ENCODE results near the gene ANXA6.

The ANXA6 gene

DNA sequence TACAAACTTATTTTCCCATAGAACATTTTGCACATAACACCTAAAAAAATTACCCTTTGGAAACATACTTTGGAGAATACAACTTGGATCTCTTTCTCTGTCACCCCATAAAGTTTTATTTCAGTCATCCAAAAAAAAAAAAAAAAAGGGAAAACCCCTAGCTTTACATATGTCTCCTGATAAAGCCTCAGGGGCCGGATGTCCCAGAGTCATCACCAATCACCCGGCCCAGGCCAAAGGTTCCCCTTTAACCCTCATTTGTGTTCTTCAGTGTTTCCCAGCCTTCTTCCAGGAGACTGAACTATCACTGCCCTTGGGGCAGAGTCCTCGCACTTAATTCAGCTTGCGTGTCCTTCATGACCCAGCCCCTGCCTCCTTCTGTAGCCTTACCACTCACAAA lies 28.8 kb downstream of the ANXA6 start:
- DNase-seq (ENCODE audit: low read depth) = no peak

GRCh38 chr5:151127926-151128325 lies 29.7 kb downstream of the ANXA6 start:
- no peak for DNase-seq (ENCODE audit: low read depth)

DNA sequence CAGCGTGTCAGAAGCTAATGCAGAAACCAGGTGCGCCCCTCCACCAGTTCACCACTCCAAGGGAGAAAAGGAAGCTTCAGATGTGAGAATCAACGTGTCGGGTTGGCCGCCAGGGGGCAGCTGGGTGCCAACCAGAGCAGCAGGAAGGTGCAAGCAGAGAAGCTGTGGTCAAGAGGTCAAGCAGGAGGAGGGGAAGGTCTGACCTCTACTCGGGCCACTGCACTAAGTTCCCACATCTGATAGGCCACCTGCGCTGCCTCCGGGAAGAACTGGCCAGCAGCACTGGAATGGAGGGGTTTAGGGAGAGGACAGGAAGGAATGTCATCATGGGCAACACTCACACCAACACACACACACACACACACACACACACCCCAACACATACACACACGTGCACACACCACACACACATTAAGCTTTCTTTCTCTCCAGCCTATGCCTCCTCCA lies 31.4 kb downstream of the ANXA6 start:
- peak; percentile 44 for DNase-seq (ENCODE audit: low read depth)

- no peak for DNase-seq (ENCODE audit: low read depth)
Observed at GRCh38 chr5:151125421-151125820, 32.2 kb downstream of the ANXA6 start.

DNA sequence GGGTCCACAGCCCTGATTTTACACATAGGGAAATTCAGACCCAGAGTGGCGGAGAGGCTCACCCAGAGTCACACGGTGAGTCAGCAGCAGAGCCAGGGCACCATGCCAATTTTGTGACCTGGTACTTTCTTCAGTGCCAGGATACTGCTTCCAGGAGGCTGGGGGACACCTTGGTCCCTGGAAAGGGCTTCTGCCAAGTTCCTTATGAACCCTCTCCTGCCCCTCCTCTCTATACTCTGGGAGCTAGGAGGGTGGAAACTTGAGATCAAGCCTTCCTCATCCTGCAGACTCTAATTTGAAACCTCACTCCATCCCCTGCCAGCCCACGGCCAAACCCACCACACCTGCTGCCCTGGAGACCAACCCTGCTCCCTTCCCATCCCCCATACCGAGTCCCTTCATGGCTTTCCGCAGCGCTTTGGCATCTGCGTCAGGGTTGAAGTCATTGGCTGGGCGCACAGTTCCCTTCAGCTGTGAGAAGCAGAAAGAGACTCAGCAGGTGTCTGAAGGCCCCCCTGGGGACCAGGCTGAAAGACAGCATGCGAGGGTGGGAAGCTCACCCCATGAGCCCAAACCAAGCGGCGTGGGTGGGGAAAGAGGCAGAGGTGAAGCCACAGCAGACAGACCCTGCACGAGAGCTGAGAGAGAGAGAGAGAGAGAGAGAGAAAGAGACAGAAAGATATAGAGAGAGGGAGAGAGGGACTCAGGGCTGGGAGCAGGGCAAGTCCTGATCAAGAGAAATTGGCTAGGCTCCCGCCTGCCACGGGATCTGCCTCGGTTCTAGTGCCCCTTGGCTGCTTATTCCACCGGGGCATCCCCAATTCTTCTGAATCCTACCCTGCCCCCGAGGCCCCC lies 33.5 kb downstream of the ANXA6 start:
- DNase-seq (ENCODE audit: low read depth) = no peak

GRCh38 chr5:151122828-151123227 lies 34.8 kb downstream of the ANXA6 start:
- DNase-seq (ENCODE audit: low read depth) = no peak

GRCh38 chr5:151121665-151122064 lies 35.9 kb downstream of the ANXA6 start:
- DNase-seq (ENCODE audit: low read depth) = no peak

DNA sequence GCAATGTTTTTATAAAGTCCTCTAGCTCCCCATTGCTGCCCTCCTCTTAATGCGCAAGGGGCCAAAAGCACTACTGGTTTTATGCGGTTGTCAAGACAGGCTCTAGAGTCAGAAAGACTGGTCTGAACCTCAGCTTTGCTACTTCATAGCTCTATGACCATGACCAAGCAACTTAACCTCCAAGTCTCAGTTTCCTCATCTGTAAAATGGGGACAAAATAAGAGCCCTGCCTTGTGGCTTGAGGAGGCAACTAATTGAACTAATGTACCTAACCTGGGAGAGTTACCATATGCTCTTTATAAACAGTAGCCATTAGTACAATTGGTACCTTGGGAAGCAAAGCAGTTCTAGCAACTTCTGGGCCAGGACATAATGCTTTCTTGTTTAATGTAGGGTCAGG lies 36.5 kb downstream of the ANXA6 start:
- DNase-seq (ENCODE audit: low read depth) = no peak

GRCh38 chr5:151118913-151119575 lies 38.5 kb downstream of the ANXA6 start:
- DNase-seq (ENCODE audit: low read depth) = no peak

DNA sequence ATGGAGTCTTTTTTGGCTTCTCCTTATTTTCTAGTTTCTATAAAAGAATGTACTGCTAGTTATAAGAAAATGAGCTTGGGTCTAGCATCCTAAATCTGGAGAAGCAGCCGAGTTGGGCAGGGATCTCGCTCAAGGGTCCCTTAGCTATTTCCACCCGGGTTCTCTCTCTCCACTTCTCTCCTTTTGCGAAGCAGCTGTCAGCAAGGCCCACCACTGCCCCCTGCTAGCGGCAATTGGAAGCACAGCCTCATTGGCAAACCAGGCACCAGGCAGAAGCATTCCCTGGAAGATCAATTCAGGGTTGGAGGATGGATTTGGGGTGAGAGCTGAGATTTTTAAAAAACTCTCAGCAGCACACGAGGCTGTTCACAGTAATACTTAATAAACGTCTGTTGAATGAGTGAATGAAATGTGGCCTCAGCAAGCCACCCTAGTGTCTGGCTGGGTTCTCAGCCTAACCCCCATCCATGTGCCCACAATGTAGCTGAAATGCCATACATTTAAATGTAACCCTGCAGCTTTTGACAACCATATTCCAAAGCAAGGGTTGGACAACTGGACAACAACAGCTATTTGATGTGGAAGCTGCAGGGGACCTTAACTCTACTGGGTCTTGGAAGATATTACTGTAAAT lies 42.2 kb downstream of the ANXA6 start:
- DNase-seq (ENCODE audit: low read depth) = peak; percentile 51

DNA sequence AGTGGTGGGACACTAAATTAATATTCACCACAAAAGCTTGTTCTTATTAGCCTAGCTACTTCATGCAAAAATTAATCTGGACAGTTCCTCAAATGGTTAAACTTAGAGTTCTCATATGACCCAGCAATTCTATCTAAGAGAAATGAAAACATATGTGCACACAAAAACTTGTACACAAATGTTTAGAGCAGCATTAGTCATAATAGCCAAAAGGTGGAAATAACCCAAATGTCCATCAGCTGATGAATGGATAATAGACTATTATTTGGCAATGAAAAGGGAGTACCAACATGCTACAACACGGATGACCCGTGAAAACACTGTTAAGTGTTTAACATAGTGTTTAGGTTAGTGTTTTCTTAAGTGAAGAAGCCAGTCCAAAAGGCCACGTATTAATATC lies 43.9 kb downstream of the ANXA6 start:
- DNase-seq (ENCODE audit: low read depth) = no peak

GRCh38 chr5:151110992-151111391 lies 46.6 kb downstream of the ANXA6 start:
- DNase-seq (ENCODE audit: low read depth) = no peak

DNA sequence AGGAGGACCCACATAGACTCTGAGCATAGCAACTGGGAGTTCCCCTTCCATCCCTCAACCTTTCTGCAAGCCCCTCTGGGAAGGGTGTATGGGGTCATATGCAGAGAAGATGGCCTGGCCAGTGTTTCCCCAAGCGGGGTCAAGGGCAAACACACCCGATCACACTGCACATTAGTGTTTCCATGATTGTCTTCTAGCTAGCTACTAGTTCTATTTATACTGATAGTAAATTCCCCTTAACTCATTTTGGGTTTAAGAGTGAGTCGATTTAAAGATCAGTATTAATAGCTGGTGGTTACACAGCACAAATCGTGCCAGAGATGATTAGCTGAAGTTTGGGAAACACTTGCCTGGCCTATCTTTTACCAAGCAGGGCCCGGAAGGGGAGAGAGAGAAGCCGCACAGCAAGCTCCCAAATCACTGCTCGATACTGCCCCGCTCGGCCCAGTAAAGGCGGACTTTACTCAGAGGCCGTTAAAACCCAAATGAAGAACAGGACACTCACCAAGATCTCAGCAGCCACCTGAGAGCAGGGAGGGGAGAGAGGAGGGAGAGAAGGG lies 47.4 kb downstream of the ANXA6 start:
- DNase-seq (ENCODE audit: low read depth) = no peak

- DNase-seq (ENCODE audit: low read depth) = no peak
Observed at GRCh38 chr5:151108566-151108965, 49.0 kb downstream of the ANXA6 start.

GRCh38 chr5:151107738-151108520 lies 49.6 kb downstream of the ANXA6 start:
- DNase-seq (ENCODE audit: low read depth) = no peak

DNA sequence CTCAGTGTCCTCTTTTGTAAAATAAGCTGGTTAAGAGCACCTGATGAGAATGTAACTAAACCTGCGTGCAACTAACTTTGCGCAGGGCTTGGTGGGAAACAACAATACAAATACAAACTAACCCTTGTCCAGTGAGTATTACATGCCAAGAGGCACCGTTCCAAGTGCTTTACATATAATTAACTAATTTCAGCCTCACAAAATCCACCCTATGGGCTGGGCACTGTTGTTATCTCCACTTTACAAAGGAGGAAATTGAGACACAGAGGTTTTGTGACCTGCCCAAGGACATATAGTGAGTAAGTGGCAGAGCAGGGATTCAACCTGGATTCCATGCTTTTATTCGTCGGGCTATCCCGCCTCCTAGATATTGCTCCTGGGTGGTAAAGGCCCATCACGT lies 50.5 kb downstream of the ANXA6 start:
- no peak for DNase-seq (ENCODE audit: low read depth)

- no peak for DNase-seq (ENCODE audit: low read depth)
Observed at GRCh38 chr5:151106509-151106908, 51.1 kb downstream of the ANXA6 start.

DNA sequence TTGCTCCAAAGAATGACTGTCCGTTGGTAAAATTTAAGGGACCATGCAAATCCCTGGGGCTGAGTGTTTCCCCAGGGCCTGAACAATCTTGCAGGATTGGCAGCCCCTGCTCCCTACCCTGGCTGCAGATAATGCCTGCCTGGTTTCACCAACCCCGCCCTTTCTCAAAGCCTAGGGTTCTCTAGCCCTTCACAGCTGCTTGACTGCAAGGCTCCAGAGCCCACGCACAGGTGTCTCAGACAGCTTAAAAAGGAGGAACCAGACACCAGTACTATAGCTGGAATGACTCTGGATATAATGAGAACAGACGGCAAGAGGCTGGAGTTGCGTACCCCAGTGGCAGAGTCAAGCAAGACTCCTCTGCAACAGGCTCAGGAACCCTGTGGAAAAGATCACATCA lies 51.5 kb downstream of the ANXA6 start:
- DNase-seq (ENCODE audit: low read depth) = no peak

- DNase-seq (ENCODE audit: low read depth) = no peak
Observed at GRCh38 chr5:151105561-151105960, 52.0 kb downstream of the ANXA6 start.

GRCh38 chr5:151104795-151105194 lies 52.8 kb downstream of the ANXA6 start:
- no peak for DNase-seq (ENCODE audit: low read depth)

- no peak for DNase-seq (ENCODE audit: low read depth)
Observed at GRCh38 chr5:151101746-151102145, 55.8 kb downstream of the ANXA6 start.

- DNase-seq (ENCODE audit: low read depth) = no peak
Observed at GRCh38 chr5:151101151-151101550, 56.4 kb downstream of the ANXA6 start.

Measured in activated T-helper 1 cell treated with Interleukin-2 at 50 U/mL for 16 hours (primary cell).